T-helper 17 cell (primary cell): Measurements from ENCODE around the gene MTNR1B. TPM values are rescaled to one million over a fixed set of nuclear protein-coding genes. Genes with fewer than 3 reads are reported as not detected.

Source experiments
- ATAC-seq: fragments of 150-1000 bp; cut with Tn5 transposase; 2 replicates; pipeline ENCODE4 v1.10.0; 2021; ENCODE audit warnings: mild to moderate bottlenecking, moderate library complexity
- DNase-seq, 3 donors: peaks; one replicate each; pipeline versions ENCODE4 v3.0.0 to v3.0.0-alpha.2; 2020 to 2021
- H3K9me3 ChIP-seq: one replicate; pipeline ENCODE4 v1.7.0; 2013; ENCODE audit warnings: low read length, mild to moderate bottlenecking; ENCODE audit not compliant: control insufficient read depth, poor library complexity, severe bottlenecking
- H3K27ac Mint-ChIP-seq: one replicate; pipeline ENCODE4 v1.8.0; 2022; ENCODE audit warnings: mild to moderate bottlenecking, moderate library complexity, mixed read lengths
- H3K27me3 Mint-ChIP-seq: one replicate; pipeline ENCODE4 v1.8.0; 2022; ENCODE audit warnings: mixed read lengths
- H3K36me3 Mint-ChIP-seq: one replicate; pipeline ENCODE4 v1.8.0; 2022; ENCODE audit warnings: low read depth, mixed read lengths
- H3K4me1 Mint-ChIP-seq: one replicate; pipeline ENCODE4 v1.8.0; 2022; ENCODE audit warnings: mild to moderate bottlenecking, mixed read lengths
- H3K4me3 Mint-ChIP-seq: one replicate; pipeline ENCODE4 v1.8.0; 2022; ENCODE audit warnings: mild to moderate bottlenecking, moderate library complexity, mixed read lengths
- total RNA-seq, 4 donors: library from RNA in 2 of 4; stranded (reverse) in 2 of 4; gene quantifications; one replicate each; pipeline ENCODE4 v1.2.3 and lab custom pipeline; 2022 to 2026

The MTNR1B gene
- total RNA-seq, 2 donors from 2014 or later = not detected

DNA sequence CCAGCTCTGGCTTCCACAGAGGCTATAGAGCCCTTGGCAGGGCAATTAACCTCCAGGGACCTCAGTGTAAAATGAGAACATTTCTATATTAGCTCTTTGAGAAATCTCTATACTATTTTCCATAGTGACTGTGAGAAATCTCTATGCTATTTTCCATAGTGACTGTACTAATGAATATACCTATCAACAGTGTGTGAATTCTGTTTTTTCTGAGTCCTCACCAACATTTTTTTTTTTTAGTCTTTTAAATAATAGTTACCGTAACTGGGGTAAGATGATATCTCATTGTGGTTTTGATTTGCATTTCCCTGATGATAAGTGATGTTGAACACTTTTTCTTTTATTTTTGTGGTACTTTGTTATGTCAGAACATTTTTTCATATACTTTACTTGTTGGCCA lies 7.0 kb upstream of the MTNR1B start:
- Mint-ChIP-seq H3K4me3 (no peak overlapping the region), H3K36me3 (no peaks in the 10 kb centered on the region), H3K27ac (no peak overlapping the region), H3K4me1 (no peaks in the 10 kb centered on the region), H3K27me3 (peaks cover 27% of the 10 kb centered on the region)
- ATAC-seq = no peak
- H3K9me3 ChIP-seq = no peaks in the 10 kb centered on the region
- DNase-seq = no peak

DNA sequence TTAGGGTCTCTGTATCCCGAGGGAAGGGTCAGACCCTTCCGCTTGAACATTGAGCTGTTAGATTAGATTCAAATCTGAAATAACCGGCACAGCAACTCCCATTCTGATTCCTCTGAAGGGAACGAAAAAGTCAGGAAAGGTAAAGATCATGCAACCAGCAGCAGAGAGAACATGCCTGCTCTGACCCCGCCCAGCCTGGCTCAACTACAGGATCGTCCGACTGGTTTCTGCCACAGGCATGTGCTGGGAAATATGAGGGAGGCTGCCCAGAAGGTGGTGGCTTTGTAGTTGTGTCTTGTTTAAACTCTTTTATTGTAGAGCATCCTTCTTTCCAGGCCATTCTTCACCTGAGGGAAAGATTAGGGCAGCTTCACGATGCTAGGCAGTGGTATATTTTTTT lies 5.0 kb upstream of the MTNR1B start:
- no peak for ATAC-seq
- H3K9me3 ChIP-seq = no peaks in the 10 kb centered on the region

DNA sequence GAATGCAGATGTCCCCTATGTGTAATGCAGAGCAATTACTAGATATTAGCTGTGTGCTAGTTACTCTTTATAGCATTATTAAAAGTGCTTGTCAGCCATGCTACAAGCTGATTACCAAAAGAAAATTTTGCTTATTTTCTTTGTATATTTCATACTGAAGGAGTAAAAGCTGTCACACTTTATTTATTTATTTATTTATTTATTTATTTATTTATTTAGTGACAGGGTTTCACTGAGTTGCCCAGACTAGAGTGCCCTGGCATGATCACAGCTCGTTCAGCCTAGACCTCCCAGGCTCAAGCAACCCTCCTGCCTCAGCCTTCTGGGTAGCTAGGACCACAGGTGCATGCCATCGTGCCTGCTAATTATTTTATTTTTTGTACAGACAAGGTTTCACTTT lies 4.3 kb upstream of the MTNR1B start:
- no peaks in the 10 kb centered on the region for H3K9me3 ChIP-seq
- H3K36me3 Mint-ChIP-seq = no peaks in the 10 kb centered on the region
- H3K27ac Mint-ChIP-seq = no peak overlapping the region
- peaks cover 25% of the 10 kb centered on the region for H3K27me3 Mint-ChIP-seq
- DNase-seq (no peak), ATAC-seq (no peak)
- no peaks in the 10 kb centered on the region for H3K4me1 Mint-ChIP-seq
- no peak overlapping the region for H3K4me3 Mint-ChIP-seq

More for the DNA sequence above, 5.0 kb upstream of the MTNR1B start:
- no peak for DNase-seq
- Mint-ChIP-seq H3K4me1 (no peaks in the 10 kb centered on the region), H3K27me3 (peaks cover 21% of the 10 kb centered on the region), H3K4me3 (no peak overlapping the region), H3K27ac (no peak overlapping the region), H3K36me3 (no peaks in the 10 kb centered on the region)

DNA sequence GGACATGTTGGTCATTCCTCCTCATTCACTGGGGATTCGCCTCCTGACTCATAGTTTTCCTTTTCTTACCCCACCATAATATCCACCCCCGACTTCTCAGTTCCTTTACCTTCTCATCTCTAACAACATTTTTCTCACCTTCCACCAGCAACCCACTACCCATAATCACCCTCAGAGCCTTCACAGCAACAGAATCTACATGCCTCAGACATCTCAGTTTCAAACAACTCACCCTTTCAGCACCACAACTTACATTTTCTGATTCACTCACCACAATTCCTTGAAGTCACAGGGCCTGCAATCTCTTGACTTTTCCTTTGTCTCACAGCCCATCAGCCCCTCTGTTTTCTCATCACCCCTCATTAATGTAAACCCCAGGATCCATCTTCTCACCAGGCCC lies 2.3 kb upstream of the MTNR1B start:
- no peak overlapping the region for H3K4me3 Mint-ChIP-seq

DNA sequence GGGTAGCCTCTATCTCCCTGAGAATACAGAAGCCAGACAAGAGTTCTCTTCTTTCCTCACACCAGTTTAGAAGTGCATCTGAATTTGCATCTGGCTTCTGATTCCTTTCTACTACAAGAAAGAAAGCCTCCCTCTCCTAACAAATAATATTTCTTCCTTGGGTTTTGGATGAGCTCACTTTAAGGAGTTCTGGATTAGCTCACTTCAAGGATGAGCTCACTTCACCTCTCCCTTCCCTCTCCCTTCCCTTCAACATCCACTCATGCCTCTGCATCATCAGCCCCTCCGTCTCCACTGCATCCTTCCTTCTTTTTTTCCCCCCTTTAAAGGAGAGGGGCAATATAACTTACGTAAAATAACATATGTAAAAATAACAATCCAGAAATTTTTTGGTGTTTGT lies 1.6 kb upstream of the MTNR1B start:
- H3K4me3 Mint-ChIP-seq = no peak overlapping the region
- peaks cover 37% of the 10 kb centered on the region for H3K27me3 Mint-ChIP-seq
- H3K27ac Mint-ChIP-seq = no peak overlapping the region
- no peak for DNase-seq
- H3K4me1 Mint-ChIP-seq = no peaks in the 10 kb centered on the region
- no peaks in the 10 kb centered on the region for H3K9me3 ChIP-seq
- no peak for ATAC-seq
- no peaks in the 10 kb centered on the region for H3K36me3 Mint-ChIP-seq

More for the DNA sequence above, 2.3 kb upstream of the MTNR1B start:
- H3K9me3 ChIP-seq = no peaks in the 10 kb centered on the region
- Mint-ChIP-seq H3K4me1 (no peaks in the 10 kb centered on the region), H3K27ac (no peak overlapping the region), H3K27me3 (peaks cover 30% of the 10 kb centered on the region), H3K36me3 (no peaks in the 10 kb centered on the region)
- DNase-seq = no peak
- no peak for ATAC-seq

DNA sequence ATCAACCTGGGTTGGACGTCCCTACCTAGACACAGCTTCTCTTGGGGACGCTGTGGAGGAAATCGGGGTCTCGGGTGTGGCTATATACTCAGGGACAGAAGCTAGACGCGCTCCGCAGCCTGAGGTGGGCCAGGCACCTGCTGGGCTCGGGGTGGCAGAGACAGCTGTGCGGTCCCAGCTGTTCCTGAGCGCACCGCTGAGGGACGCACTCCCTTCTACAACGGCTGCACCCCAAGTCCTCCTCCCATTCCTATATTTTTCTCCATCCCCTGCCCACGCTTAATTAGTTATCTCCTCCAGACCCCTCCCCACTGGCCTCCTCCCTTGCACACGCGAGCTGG lies 188 bp upstream of the MTNR1B start:
- H3K9me3 ChIP-seq = no peaks in the 10 kb centered on the region
- H3K27me3 Mint-ChIP-seq = peaks cover 44% of the 10 kb centered on the region
- H3K4me3 Mint-ChIP-seq = no peak overlapping the region
- H3K27ac Mint-ChIP-seq = no peak overlapping the region
- no peak for DNase-seq
- H3K36me3 Mint-ChIP-seq = no peaks in the 10 kb centered on the region
- H3K4me1 Mint-ChIP-seq = no peaks in the 10 kb centered on the region
- ATAC-seq = no peak

DNA sequence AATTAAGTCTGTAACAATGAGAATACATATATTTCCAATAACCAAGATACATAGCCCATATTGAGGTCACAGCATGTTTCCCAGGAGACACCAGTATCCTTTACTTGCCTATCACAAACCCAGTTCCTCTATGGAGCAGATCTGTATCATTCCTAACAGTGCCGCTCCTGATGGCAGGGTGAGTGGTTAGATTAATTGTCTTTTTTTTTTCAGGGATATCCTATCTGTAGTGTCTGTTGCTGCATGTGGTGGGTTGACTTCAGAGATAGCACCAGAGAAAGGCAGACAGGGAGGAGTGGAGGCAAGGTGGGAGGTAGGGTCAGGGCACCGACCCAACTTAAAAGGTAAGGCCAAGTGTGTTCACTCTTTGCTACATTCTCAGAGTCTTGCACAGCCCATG lies 2.8 kb downstream of the MTNR1B start:
- Mint-ChIP-seq H3K4me1 (no peaks in the 10 kb centered on the region), H3K27ac (no peak overlapping the region), H3K27me3 (peaks cover 30% of the 10 kb centered on the region), H3K36me3 (no peaks in the 10 kb centered on the region), H3K4me3 (no peak overlapping the region)
- H3K9me3 ChIP-seq = no peaks in the 10 kb centered on the region
- DNase-seq (no peak), ATAC-seq (no peak)

DNA sequence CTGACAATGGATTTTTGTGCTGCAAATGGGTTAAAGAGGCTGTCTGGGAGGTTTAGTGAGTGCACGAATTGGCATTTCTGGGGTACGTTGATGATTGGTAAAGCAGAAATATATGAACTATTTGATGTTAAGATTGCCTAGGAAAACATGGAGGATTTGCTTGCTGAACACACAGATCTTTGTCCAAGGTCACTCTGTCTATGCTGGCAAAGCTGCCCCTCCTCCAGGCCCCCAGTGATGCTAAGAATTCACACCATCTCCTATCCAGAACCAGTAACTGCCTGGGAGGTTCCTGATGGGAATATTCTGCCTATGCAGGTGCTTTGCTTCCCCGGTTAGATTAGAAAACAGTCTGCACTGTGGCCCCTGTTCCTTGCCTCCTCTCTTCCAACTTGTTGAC lies 5.8 kb downstream of the MTNR1B start:
- Mint-ChIP-seq H3K4me1 (no peaks in the 10 kb centered on the region), H3K27me3 (peaks cover 22% of the 10 kb centered on the region), H3K4me3 (no peak overlapping the region), H3K36me3 (no peaks in the 10 kb centered on the region), H3K27ac (no peak overlapping the region)
- DNase-seq (no peak), ATAC-seq (no peak)
- no peaks in the 10 kb centered on the region for H3K9me3 ChIP-seq

DNA sequence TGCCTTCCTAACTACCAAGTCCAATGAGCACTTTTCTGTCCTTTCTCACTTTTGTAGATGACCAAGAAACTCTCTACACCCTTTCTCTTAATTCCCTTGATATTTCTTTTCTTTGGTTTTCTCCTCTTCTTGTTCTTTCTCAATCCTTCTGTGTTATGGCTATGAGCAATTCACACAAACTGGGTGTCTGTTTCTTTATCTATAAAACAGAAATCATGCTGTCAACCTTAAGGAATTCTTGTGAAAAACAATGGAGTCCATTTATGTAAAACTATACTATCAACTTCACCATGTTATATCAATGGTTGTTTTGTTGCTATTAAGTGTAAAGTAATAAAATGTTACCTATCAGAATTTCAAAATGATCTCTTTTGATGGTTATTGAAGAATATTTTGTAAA lies 7.2 kb downstream of the MTNR1B start:
- no peak overlapping the region for H3K4me3 Mint-ChIP-seq
- no peaks in the 10 kb centered on the region for H3K9me3 ChIP-seq
- peaks cover 19% of the 10 kb centered on the region for H3K27me3 Mint-ChIP-seq
- DNase-seq = no peak
- no peak for ATAC-seq
- H3K4me1 Mint-ChIP-seq = no peaks in the 10 kb centered on the region
- H3K27ac Mint-ChIP-seq = no peak overlapping the region
- H3K36me3 Mint-ChIP-seq = no peaks in the 10 kb centered on the region

DNA sequence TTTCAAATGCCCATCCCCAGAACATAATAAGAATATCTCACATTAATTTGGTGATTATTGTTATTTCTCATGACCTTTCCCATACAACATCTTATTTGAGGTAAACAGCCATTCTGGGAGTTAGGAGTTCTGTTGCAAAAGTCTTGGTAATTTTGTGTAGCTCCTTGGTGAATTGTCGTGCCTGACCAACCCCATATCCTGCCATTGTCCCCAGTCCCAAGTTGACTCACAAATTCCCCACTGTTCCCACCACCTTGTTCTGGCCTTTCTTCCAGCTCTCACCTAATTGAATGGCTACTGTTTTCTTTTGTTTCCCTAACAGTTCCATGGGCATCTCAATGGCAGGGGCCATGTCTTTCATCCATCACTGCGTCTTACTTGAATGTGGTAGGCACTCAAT lies 8.0 kb downstream of the MTNR1B start:
- ATAC-seq (no peak), DNase-seq (no peak)
- Mint-ChIP-seq H3K4me3 (no peak overlapping the region), H3K36me3 (no peaks in the 10 kb centered on the region), H3K4me1 (no peaks in the 10 kb centered on the region), H3K27me3 (peaks cover 16% of the 10 kb centered on the region), H3K27ac (no peak overlapping the region)
- no peaks in the 10 kb centered on the region for H3K9me3 ChIP-seq

DNA sequence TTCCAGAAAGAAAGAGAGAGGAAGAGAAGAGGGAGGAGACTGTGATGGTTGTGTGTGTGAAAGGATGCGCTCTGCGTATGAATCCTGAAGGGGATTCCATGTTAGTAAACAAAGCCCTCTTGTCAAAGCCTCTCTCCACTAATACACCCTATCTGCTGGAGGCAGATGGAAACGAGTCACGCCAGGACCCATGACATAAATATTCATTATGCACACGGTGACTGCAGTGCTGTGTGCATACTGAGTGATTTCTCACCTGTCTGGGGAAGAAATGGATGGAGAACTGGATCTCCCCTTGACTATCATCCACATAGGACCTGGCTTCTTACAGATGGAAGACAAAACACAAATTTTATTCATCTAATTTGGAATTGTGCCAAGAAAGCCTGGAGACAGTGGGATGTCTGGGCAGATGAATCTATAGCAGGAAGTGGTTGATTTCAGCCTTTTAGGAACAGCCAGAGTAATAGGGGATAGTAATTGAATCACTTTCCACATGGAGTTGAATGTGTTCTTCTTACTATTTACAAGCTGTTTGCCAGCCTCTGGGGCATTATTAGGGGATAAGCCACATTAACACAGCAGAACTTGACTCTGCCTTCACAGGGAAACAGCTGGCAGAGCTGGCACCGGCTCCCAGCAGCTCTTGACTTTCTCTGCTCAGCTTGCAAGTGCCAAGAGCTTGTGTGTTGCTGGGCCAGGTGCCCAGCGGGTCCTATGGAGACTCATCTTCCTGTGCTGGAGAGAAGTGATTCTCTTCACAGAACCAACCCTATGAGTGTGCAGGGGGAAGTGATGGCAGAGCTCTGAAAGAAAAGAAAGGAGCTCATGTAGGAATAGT lies 9.0 kb downstream of the MTNR1B start:
- no peaks in the 10 kb centered on the region for H3K36me3 Mint-ChIP-seq

DNA sequence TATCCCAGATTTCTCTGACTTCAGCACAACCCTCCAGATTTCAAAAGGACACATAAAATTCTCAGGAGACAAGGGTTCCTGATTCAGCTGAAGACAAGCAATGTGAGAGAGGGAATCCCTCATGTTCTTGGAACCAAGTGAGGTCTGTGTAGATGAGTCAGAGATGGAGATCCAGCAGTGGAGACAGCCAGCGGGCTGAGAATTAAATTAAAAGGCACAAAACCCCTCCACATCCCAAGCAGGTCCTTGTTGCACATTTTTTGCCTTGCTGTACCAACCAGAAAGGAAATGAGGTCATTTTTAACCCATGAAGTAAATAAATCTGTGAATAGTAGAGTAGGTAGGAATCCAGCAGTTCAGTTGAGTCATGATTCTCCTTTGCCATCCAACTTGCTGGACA lies 9.7 kb downstream of the MTNR1B start:
- Mint-ChIP-seq H3K4me3 (no peak overlapping the region), H3K27me3 (peaks cover 11% of the 10 kb centered on the region), H3K4me1 (no peaks in the 10 kb centered on the region), H3K36me3 (no peaks in the 10 kb centered on the region), H3K27ac (no peak overlapping the region)
- no peaks in the 10 kb centered on the region for H3K9me3 ChIP-seq
- DNase-seq = no peak
- no peak for ATAC-seq

More for the DNA sequence above, 9.0 kb downstream of the MTNR1B start:
- no peaks in the 10 kb centered on the region for H3K4me1 Mint-ChIP-seq
- H3K4me3 Mint-ChIP-seq = no peak overlapping the region
- H3K27me3 Mint-ChIP-seq = peaks cover 14% of the 10 kb centered on the region
- ATAC-seq = no peak
- H3K9me3 ChIP-seq = no peaks in the 10 kb centered on the region
- H3K27ac Mint-ChIP-seq = no peak overlapping the region
- no peak for DNase-seq

DNA sequence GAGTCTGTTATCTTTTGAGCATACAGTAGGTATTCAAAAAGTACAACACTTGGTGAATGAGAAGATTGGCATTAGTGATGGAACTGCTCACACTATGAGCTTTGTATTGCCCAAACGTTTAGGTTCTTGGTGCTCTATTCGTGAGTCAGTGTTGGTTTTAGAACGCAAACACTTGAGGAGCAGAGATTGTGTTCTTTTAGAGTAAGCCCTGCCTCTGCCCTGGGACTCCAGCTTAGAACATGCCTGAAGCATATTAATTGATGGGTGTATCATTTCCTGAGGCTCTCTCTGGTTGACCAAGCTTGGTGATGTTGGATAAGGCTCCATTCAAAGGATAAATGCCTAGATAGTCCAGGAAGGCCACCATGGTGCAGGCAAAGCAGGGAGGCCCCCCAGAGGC lies 10.9 kb downstream of the MTNR1B start:
- no peak overlapping the region for H3K27ac Mint-ChIP-seq
- no peaks in the 10 kb centered on the region for H3K36me3 Mint-ChIP-seq
- H3K4me3 Mint-ChIP-seq = no peak overlapping the region
- ATAC-seq = no peak
- no peak for DNase-seq
- peaks cover 11% of the 10 kb centered on the region for H3K27me3 Mint-ChIP-seq
- no peaks in the 10 kb centered on the region for H3K4me1 Mint-ChIP-seq
- H3K9me3 ChIP-seq = no peaks in the 10 kb centered on the region

DNA sequence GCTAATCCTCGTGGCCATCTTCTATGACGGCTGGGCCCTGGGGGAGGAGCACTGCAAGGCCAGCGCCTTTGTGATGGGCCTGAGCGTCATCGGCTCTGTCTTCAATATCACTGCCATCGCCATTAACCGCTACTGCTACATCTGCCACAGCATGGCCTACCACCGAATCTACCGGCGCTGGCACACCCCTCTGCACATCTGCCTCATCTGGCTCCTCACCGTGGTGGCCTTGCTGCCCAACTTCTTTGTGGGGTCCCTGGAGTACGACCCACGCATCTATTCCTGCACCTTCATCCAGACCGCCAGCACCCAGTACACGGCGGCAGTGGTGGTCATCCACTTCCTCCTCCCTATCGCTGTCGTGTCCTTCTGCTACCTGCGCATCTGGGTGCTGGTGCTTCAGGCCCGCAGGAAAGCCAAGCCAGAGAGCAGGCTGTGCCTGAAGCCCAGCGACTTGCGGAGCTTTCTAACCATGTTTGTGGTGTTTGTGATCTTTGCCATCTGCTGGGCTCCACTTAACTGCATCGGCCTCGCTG lies 12.1 kb downstream of the MTNR1B start:
- Mint-ChIP-seq H3K4me1 (no peaks in the 10 kb centered on the region), H3K27me3 (peaks cover 11% of the 10 kb centered on the region), H3K36me3 (no peaks in the 10 kb centered on the region), H3K4me3 (no peak overlapping the region), H3K27ac (no peak overlapping the region)
- ATAC-seq (no peak), DNase-seq (no peak)
- no peaks in the 10 kb centered on the region for H3K9me3 ChIP-seq
